K562 (cell line): ENCODE measurements around the gene ATXN1. TPM values are rescaled to one million over a fixed set of nuclear protein-coding genes. Genes with fewer than 3 reads are reported as not detected.

ENCODE experiments used
- ATAC-seq: fragments of 200-7000 bp; cut with Tn5 transposase; 3 replicates; pipeline ENCODE4 v1.9.1; 2020; ENCODE audit warnings: moderate library complexity
- BruUV-seq: library from RNA; stranded (reverse); fragments of 400-500 nt; replicated peaks from 2 replicates; lab custom pipeline; 2021; lab: Mats Ljungman, UMichigan
- CTCF ChIA-PET: fragments of 300-600 bp; formaldehyde crosslinking; extraction: SDS; loops from one replicate; lab custom pipeline; 2021; ENCODE audit warnings: low intra/inter-chr PET ratio; lab: Yijun Ruan, JAX
- POLR2A ChIA-PET: fragments of 300-600, 350-650 bp; sonication (Branson Sonifier 250); formaldehyde crosslinking; extraction: SDS; loops from one replicate; lab custom pipeline; 2021; ENCODE audit warnings: antibody characterized with exemption, inconsistent platforms; lab: Yijun Ruan, JAX
- DNase-seq, 4 experiments: peaks; one replicate each; pipeline versions ENCODE4 v3.0.0 to v3.0.0-alpha.2; 2011 to 2018; ENCODE audit warnings: low spot score in 3 of 4, mixed read lengths in 3 of 4; ENCODE audit errors: extremely low read depth in 1 of 4
- FAIRE-seq: peaks from 2 replicates; lab custom pipeline; 2011; peaks lifted over from hg19 to GRCh38; lab: Jason Lieb, UNC
- H2AFZ ChIP-seq: 2 replicates; pipeline ENCODE4 v1.6.0; 2011; ENCODE audit warnings: low read depth, low read length, control low read depth, inconsistent platforms
- H3K27ac ChIP-seq: fragments of 200-600 bp; 3 replicates; pipeline ENCODE4 v1.8.0; 2011; ENCODE audit warnings: low read depth, mild to moderate bottlenecking, control low read depth, inconsistent platforms, low read length, moderate library complexity, mixed read lengths; ENCODE audit errors: extremely low read depth
- H3K27me3 ChIP-seq, 2 experiments: fragments of 300-600 bp in 1 of 2; 2 replicates in 1 of 2; 3 replicates in 1 of 2; pipeline versions ENCODE4 v1.6.0 to v1.8.0; 2011; ENCODE audit warnings: inconsistent platforms in 2 of 2, low read length in 2 of 2, mild to moderate bottlenecking in 1 of 2, mixed read lengths in 1 of 2, moderate library complexity in 1 of 2; ENCODE audit not compliant: control insufficient read depth in 2 of 2, insufficient read depth in 2 of 2
- H3K36me3 ChIP-seq: fragments of 300-600 bp; 3 replicates; pipeline ENCODE4 v1.8.0; 2011; ENCODE audit warnings: mild to moderate bottlenecking, low read length, inconsistent platforms; ENCODE audit not compliant: control insufficient read depth, insufficient read depth
- H3K4me1 ChIP-seq, 2 experiments: fragments of 200-600 bp in 1 of 2; replicated peaks in 1 of 2; 2 replicates in 1 of 2; 3 replicates in 1 of 2; pipeline versions ENCODE4 v1.5.1 to v1.8.0; 2011; ENCODE audit warnings: inconsistent platforms in 2 of 2, low read length in 2 of 2, mild to moderate bottlenecking in 1 of 2, mixed read lengths in 1 of 2, moderate library complexity in 1 of 2; ENCODE audit not compliant: control insufficient read depth in 2 of 2, insufficient read depth in 2 of 2
- H3K4me2 ChIP-seq: 2 replicates; pipeline ENCODE4 v1.6.1; 2011; ENCODE audit warnings: low read length, control low read depth, inconsistent platforms, mixed read lengths; ENCODE audit not compliant: insufficient read depth
- H3K4me3 ChIP-seq: fragments of 200-600 bp; sonication (generic), shearing (Covaris generic); 2 replicates; pipeline ENCODE4 v1.5.1; 2016; ENCODE audit warnings: control low read depth, inconsistent platforms
- H3K79me2 ChIP-seq: fragments of 200-600 bp; 3 replicates; pipeline ENCODE4 v1.8.0; 2011; ENCODE audit warnings: low read length, inconsistent platforms; ENCODE audit not compliant: control insufficient read depth, insufficient read depth
- H3K9ac ChIP-seq, 2 experiments: 2 replicates each; pipeline versions ENCODE4 v1.6.0 to v1.6.1; 2011; ENCODE audit warnings: low read depth in 2 of 2, low read length in 2 of 2, control low read depth in 1 of 2, inconsistent platforms in 1 of 2, mild to moderate bottlenecking in 1 of 2, mixed read lengths in 1 of 2; ENCODE audit not compliant: insufficient read depth in 1 of 2
- H3K9me1 ChIP-seq: one replicate; pipeline ENCODE4 v1.6.0; 2011; ENCODE audit warnings: inconsistent platforms, mild to moderate bottlenecking, low read length, moderate library complexity; ENCODE audit not compliant: control insufficient read depth, insufficient read depth
- H3K9me3 ChIP-seq: replicated peaks from 2 replicates; pipeline ENCODE4 v1.5.1; 2011; ENCODE audit warnings: low read depth, low read length, inconsistent platforms; ENCODE audit not compliant: control insufficient read depth, insufficient read depth
- H4K20me1 ChIP-seq: replicated peaks from 2 replicates; pipeline ENCODE4 v1.6.1; 2011; ENCODE audit warnings: low read length, inconsistent platforms, mixed read lengths; ENCODE audit not compliant: control insufficient read depth, insufficient read depth
- CBX3 ChIP-seq, 2 experiments: IDR thresholded peaks; 1 replicate in 1 of 2; 2 replicates in 1 of 2; pipeline ENCODE4 v1.6.1; 2012; ENCODE audit warnings: inconsistent platforms in 2 of 2, low read length in 2 of 2, borderline replicate concordance in 1 of 2, control low read depth in 1 of 2
- CREB1 ChIP-seq, 2 experiments: sonication (generic) in 1 of 2; formaldehyde crosslinking in 1 of 2; IDR thresholded peaks; 2 replicates each; pipeline versions ENCODE4 v1.6.1 to v1.8.0; 2012 to 2022; ENCODE audit warnings: inconsistent platforms in 1 of 2, mild to moderate bottlenecking in 1 of 2, missing genetic modification reagents in 1 of 2, moderate library complexity in 1 of 2
- GTF2A2 ChIP-seq: IDR thresholded peaks from 2 replicates; pipeline ENCODE4 v1.6.1; 2016; ENCODE audit warnings: mild to moderate bottlenecking, missing genetic modification characterization, missing compliant biosample characterization
- GTF2F1 ChIP-seq: IDR thresholded peaks from 2 replicates; pipeline ENCODE4 v1.6.1; 2011; ENCODE audit warnings: low read depth, low read length, improper control_type of control experiment
- LCOR ChIP-seq: sonication (generic); formaldehyde crosslinking; IDR thresholded peaks from 2 replicates; pipeline ENCODE4 v1.8.0; 2022; ENCODE audit warnings: mild to moderate bottlenecking, missing genetic modification reagents
- MED1 ChIP-seq: sonication (generic); formaldehyde crosslinking; IDR thresholded peaks from 2 replicates; pipeline ENCODE4 v1.8.1; 2023; ENCODE audit warnings: missing genetic modification reagents, borderline replicate concordance
- NFE2L1 ChIP-seq: fragments of 450-650 bp; IDR thresholded peaks from 2 replicates; pipeline ENCODE4 v1.6.1; 2016; ENCODE audit warnings: missing genetic modification characterization, low read depth, mild to moderate bottlenecking, missing compliant biosample characterization, moderate library complexity, borderline replicate concordance
- NR3C1 ChIP-seq: sonication (generic); formaldehyde crosslinking; IDR thresholded peaks from 2 replicates; pipeline ENCODE4 v1.8.1; 2022; ENCODE audit warnings: missing genetic modification reagents
- PHTF2 ChIP-seq: fragments of 250-450 bp; sonication (Bioruptor Pico); IDR thresholded peaks from 2 replicates; pipeline ENCODE4 v1.5.0; 2021; ENCODE audit warnings: mild to moderate bottlenecking
- RHOXF2B ChIP-seq: fragments of 250-450 bp; sonication (Bioruptor Pico); conservative IDR thresholded peaks from 2 replicates; pipeline ENCODE4 v1.5.1; 2021
- SIRT6 ChIP-seq: IDR thresholded peaks from one replicate; pipeline ENCODE4 v1.6.1; 2012; ENCODE audit warnings: low read depth, mild to moderate bottlenecking, control low read depth, inconsistent platforms, low read length, moderate library complexity
- SREBF1 ChIP-seq: fragments of 150-350 bp; IDR thresholded peaks from 2 replicates; pipeline ENCODE4 v1.6.1; 2014; ENCODE audit warnings: antibody characterized with exemption, low read depth, low read length, borderline replicate concordance
- TAF1 ChIP-seq: IDR thresholded peaks from 2 replicates; pipeline ENCODE4 v1.6.1; 2011; ENCODE audit warnings: mild to moderate bottlenecking, low read length, moderate library complexity; ENCODE audit not compliant: insufficient read depth, control insufficient read depth, severe bottlenecking; ENCODE audit errors: extremely low read depth
- ZNF696 ChIP-seq: fragments of 250-450 bp; sonication (Bioruptor Pico); conservative IDR thresholded peaks from 2 replicates; pipeline ENCODE4 v1.4.0; 2020; ENCODE audit warnings: mild to moderate bottlenecking, moderate library complexity
- ZNF707 ChIP-seq: fragments of 250-450 bp; sonication (Bioruptor Pico); conservative IDR thresholded peaks from 2 replicates; pipeline ENCODE4 v1.8.0; 2022; ENCODE audit warnings: inconsistent platforms, mild to moderate bottlenecking, moderate library complexity
- WGBS: fragments of 100-300 bp; shearing (Covaris generic); methylation state at CpG from one replicate; pipeline ENCODE4 v1.1.6; 2016; ENCODE audit warnings: low coverage, mixed read lengths; ENCODE audit not compliant: insufficient coverage; ENCODE audit errors: missing lambda C conversion rate; 5-methylcytosine and 5-hydroxymethylcytosine counted together
- in situ Hi-C: fragments of 300-500 bp; cut with MboI; formaldehyde crosslinking; loops from 4 replicates; pipeline ENCODE4 v1.15.0; 2018; ENCODE audit warnings: inconsistent platforms, mixed read lengths
- intact Hi-C: fragments of 100-400 bp; cut with micrococcal nuclease; formaldehyde crosslinking; loops from 2 replicates; pipeline ENCODE4 v1.14.2; 2022
- polyA plus RNA-seq, 8 experiments: library from polyadenylated mRNA; depleted of rRNA in 4 of 8; stranded (reverse) in 5 of 8; unstranded in 3 of 8; fragments of >200 nt; fragmentation: Nextera tagmentation in 2 of 8; fragmentation: Illumina TruSeq in 1 of 8; extraction: Ambion mirVana in 2 of 8; extraction: Trizol in 1 of 8; gene quantifications; 2 replicates each; pipeline versions ENCODE4 v1.2.1 to v1.2.3, GENCODE V29; 2011 to 2014; ENCODE audit warnings: inconsistent platforms in 1 of 8, missing spikeins in 1 of 8
- total RNA-seq, 7 experiments: library from RNA; depleted of rRNA in 6 of 7; stranded (reverse); fragments of >200 nt in 6 of 7; fragmentation: Illumina TruSeq in 2 of 7; extraction: Trizol in 2 of 7; gene quantifications; 2 replicates each; pipeline versions ENCODE4 v1.2.1 to v1.2.3, GENCODE V29; 2011 to 2021; ENCODE audit warnings: low replicate concordance in 1 of 7
- TF ChIP-seq, protein P1 (sequence below), 2 experiments: fragments of 250-450 bp in 1 of 2; fragments of 450-650 bp in 1 of 2; sonication (Bioruptor Pico) in 1 of 2; IDR thresholded peaks; 2 replicates each; pipeline versions ENCODE4 v1.6.1 to v1.8.0; 2016 to 2021; ENCODE audit warnings: mild to moderate bottlenecking in 2 of 2, moderate library complexity in 2 of 2, missing compliant biosample characterization in 1 of 2, missing genetic modification characterization in 1 of 2
- TF ChIP-seq, protein P2 (sequence below): fragments of 450-650 bp; IDR thresholded peaks from 2 replicates; pipeline ENCODE4 v1.7.1; 2018; ENCODE audit warnings: mild to moderate bottlenecking, low read depth; ENCODE audit not compliant: partially characterized antibody

Gene ATXN1
- total and polyA plus RNA-seq, 9 of the 15 experiments (the other 6 are each of a cell fraction or from before 2014, with no cell fraction given): under 0.01 to 1.2 (median 0.58) TPM

DNA sequence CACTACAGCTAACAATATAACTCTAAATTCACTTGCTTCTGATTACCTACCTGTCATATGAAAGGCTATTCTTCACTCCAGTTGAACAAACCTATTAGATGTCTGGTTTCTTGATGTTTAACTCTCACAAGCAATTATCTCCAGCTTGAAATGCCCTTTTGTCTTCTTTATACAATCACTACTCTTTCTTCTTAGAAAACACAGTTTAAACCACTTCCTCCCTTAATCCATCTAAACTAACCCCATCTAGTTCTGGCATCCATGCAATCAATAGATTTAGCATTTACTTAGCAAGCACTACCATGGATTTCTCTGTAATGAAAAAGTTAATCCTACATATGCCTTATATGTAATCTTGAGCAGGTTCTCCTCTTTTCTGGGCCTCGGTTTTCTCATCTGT is 127.3 kb downstream of the ATXN1 start:
- Histone ChIP-seq H3K9ac (no peak overlapping the region), H4K20me1 (0 out of 2 replicates have a peak, but pooled peaks cover 4% of the 10 kb centered on the region), H3K79me2 (no peaks in the 10 kb centered on the region), H3K4me2 (no peak overlapping the region), H3K36me3 (no peaks in the 10 kb centered on the region), H3K9me3 (no peaks in the 10 kb centered on the region), H3K27me3 (peaks cover 2 to 21% of the 10 kb centered on the region in 2 experiments; a peak in 2 of 5 replicates), H2AFZ (no peak overlapping the region), H3K4me3 (no peak overlapping the region), H3K27ac (no peak overlapping the region), H3K9me1 (no peaks in the 10 kb centered on the region), H3K4me1 (no peaks in the 10 kb centered on the region)
- ATAC-seq (no peak), FAIRE-seq (no peak), DNase-seq (no peak)
- WGBS: 0% methylated on average over 1 of the region's 1 CpG
- intact Hi-C loops: no loop called here
- TF ChIP-seq RHOXF2B (CRISPR knock-in tag): no peak
- TF ChIP-seq NR3C1 (CRISPR knock-in tag): no peak
- TF ChIP-seq GTF2A2 (tag): no peak
- TF ChIP-seq MED1: no peak
- no peak for TF ChIP-seq LCOR (CRISPR knock-in tag)
- no peak for TF ChIP-seq SREBF1
- TF ChIP-seq, protein P1, sequence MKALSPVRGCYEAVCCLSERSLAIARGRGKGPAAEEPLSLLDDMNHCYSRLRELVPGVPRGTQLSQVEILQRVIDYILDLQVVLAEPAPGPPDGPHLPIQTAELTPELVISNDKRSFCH (CRISPR knock-in tag; IDR thresholded peaks at IDR 0.05): no peak
- TF ChIP-seq, protein P1 (tag; IDR thresholded peaks at IDR 0.05): no peak
- TF ChIP-seq CREB1 (IDR thresholded peaks at IDR 0.05): no peak
- TF ChIP-seq CREB1 (CRISPR knock-in tag; IDR thresholded peaks at IDR 0.05): no peak
- TF ChIP-seq CBX3 (IDR thresholded peaks at IDR 0.05; ENCODE audit: borderline replicate concordance in 1 of 2, low read length in 2 of 2): no peak
- no peak for TF ChIP-seq NFE2L1 (tag)
- TF ChIP-seq SIRT6: no peak
- no peak for TF ChIP-seq ZNF707 (CRISPR knock-in tag)
- TF ChIP-seq GTF2F1: no peak
- TF ChIP-seq TAF1: no peak
- TF ChIP-seq, protein P2, sequence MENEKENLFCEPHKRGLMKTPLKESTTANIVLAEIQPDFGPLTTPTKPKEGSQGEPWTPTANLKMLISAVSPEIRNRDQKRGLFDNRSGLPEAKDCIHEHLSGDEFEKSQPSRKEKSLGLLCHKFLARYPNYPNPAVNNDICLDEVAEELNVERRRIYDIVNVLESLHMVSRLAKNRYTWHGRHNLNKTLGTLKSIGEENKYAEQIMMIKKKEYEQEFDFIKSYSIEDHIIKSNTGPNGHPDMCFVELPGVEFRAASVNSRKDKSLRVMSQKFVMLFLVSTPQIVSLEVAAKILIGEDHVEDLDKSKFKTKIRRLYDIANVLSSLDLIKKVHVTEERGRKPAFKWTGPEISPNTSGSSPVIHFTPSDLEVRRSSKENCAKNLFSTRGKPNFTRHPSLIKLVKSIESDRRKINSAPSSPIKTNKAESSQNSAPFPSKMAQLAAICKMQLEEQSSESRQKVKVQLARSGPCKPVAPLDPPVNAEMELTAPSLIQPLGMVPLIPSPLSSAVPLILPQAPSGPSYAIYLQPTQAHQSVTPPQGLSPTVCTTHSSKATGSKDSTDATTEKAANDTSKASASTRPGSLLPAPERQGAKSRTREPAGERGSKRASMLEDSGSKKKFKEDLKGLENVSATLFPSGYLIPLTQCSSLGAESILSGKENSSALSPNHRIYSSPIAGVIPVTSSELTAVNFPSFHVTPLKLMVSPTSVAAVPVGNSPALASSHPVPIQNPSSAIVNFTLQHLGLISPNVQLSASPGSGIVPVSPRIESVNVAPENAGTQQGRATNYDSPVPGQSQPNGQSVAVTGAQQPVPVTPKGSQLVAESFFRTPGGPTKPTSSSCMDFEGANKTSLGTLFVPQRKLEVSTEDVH: no peak
- no peak for TF ChIP-seq ZNF696
- no peak for TF ChIP-seq PHTF2
- ChIA-PET CTCF (no interaction called here), POLR2A (interaction anchor here (0.7 to 1.4 kb wide), 2 partner anchors 13 to 179 kb away, joined by 3 read pairs; no protein-coding TSS in a partner anchor)
- BruUV-seq: no TSS peak
- in situ Hi-C loops: no loop called here
